Nephron progenitor cell (in vitro differentiated cells): ENCODE measurements around the gene LMO7.

Experiments
- DNase-seq: peaks from one replicate; pipeline ENCODE4 v3.0.0; 2021
- H3K27ac Mint-ChIP-seq: 2 replicates; pipeline ENCODE4 v1.8.0; 2021; ENCODE audit warnings: mild to moderate bottlenecking, moderate library complexity, mixed read lengths
- H3K27me3 Mint-ChIP-seq: 2 replicates; pipeline ENCODE4 v1.8.0; 2021; ENCODE audit warnings: mild to moderate bottlenecking, low read depth, mixed read lengths; ENCODE audit not compliant: poor library complexity
- H3K36me3 Mint-ChIP-seq: 2 replicates; pipeline ENCODE4 v1.8.0; 2021; ENCODE audit warnings: low read depth, mixed read lengths
- H3K4me1 Mint-ChIP-seq: 2 replicates; pipeline ENCODE4 v1.8.0; 2021; ENCODE audit warnings: mixed read lengths
- H3K4me3 Mint-ChIP-seq: 2 replicates; pipeline ENCODE4 v1.8.0; 2021; ENCODE audit warnings: mild to moderate bottlenecking, moderate library complexity, mixed read lengths
- H3K9me3 Mint-ChIP-seq: 2 replicates; pipeline ENCODE4 v1.8.0; 2021; ENCODE audit warnings: mild to moderate bottlenecking, moderate library complexity, mixed read lengths
- CTCF ChIP-seq: fragments of 200-600 bp; sonication (generic); IDR thresholded peaks from 2 replicates; pipeline ENCODE4 v1.5.0; 2021; ENCODE audit warnings: antibody characterized with exemption

LMO7 gene

GRCh38 chr13:75700552-75700951 is 64.4 kb downstream of the LMO7 start:
- peaks cover 12% of the 10 kb centered on the region for H3K36me3 Mint-ChIP-seq
- H3K4me1 Mint-ChIP-seq: no peaks in the 10 kb centered on the region
- DNase-seq: no peak
- H3K27me3 Mint-ChIP-seq: no peaks in the 10 kb centered on the region
- no peak overlapping the region for H3K4me3 Mint-ChIP-seq
- TF ChIP-seq CTCF: no peak
- H3K9me3 Mint-ChIP-seq: peaks cover 19% of the 10 kb centered on the region
- no peak overlapping the region for H3K27ac Mint-ChIP-seq

DNA sequence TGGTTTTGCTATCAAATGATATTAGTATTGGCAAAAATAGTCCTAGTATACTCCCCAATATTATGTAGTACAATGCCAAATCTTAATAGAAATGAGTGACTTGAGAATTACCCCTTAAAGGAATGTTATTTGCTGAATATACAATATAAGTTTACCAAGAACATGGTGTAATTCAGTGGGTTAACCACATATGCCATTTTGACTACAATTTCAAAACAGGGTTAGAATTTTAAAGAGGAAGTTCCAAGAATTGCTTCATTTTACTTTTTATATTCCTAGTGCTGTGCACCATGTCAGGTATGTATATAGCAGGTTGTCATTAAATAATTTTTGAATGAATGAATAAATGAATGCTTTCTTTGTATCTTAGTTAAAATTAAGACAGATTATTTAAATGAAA is 66.3 kb downstream of the LMO7 start:
- Mint-ChIP-seq H3K27me3 (no peaks in the 10 kb centered on the region), H3K4me3 (no peak overlapping the region), H3K36me3 (peaks cover 12% of the 10 kb centered on the region), H3K9me3 (peaks cover 19% of the 10 kb centered on the region), H3K27ac (no peak overlapping the region), H3K4me1 (no peaks in the 10 kb centered on the region)
- no peak for TF ChIP-seq CTCF
- DNase-seq: no peak

- Mint-ChIP-seq H3K36me3 (peaks cover 11% of the 10 kb centered on the region), H3K4me1 (no peaks in the 10 kb centered on the region), H3K27ac (no peak overlapping the region), H3K27me3 (no peaks in the 10 kb centered on the region), H3K4me3 (no peak overlapping the region), H3K9me3 (peaks cover 17% of the 10 kb centered on the region)
- no peak for TF ChIP-seq CTCF
- DNase-seq: no peak
Measured at GRCh38 chr13:75703769-75704168, 67.6 kb downstream of the LMO7 start.

GRCh38 chr13:75704194-75704926 is 68.2 kb downstream of the LMO7 start:
- TF ChIP-seq CTCF: no peak
- Mint-ChIP-seq H3K36me3 (peaks cover 5% of the 10 kb centered on the region), H3K27ac (no peak overlapping the region), H3K4me1 (no peaks in the 10 kb centered on the region), H3K4me3 (no peak overlapping the region), H3K9me3 (peaks cover 11% of the 10 kb centered on the region), H3K27me3 (no peaks in the 10 kb centered on the region)
- no peak for DNase-seq

DNA sequence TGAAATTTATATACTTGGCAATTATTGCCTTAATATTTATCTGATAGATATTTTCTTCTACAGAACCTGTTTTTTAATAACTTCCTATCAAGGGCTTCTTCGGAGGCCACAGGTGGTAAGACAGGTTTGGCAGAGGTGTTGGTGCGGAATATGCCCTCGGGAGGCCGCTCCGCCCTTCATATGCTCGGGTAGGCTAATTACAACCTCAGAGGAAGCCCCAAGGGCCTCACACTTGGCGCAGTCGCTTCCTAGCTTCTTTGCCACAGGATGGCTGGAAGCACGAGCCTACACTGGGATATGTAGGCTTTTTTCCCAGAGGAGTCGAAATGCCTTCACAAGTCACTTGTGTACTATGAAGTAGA is 68.8 kb downstream of the LMO7 start:
- H3K27me3 Mint-ChIP-seq: no peaks in the 10 kb centered on the region
- H3K36me3 Mint-ChIP-seq: peaks cover 4% of the 10 kb centered on the region
- H3K4me3 Mint-ChIP-seq: no peak overlapping the region
- DNase-seq: no peak
- TF ChIP-seq CTCF: no peak
- H3K9me3 Mint-ChIP-seq: peaks cover 8% of the 10 kb centered on the region
- no peaks in the 10 kb centered on the region for H3K4me1 Mint-ChIP-seq
- no peak overlapping the region for H3K27ac Mint-ChIP-seq

- H3K27ac Mint-ChIP-seq: no peak overlapping the region
- no peaks in the 10 kb centered on the region for H3K4me1 Mint-ChIP-seq
Measured at GRCh38 chr13:75705395-75705794, 69.3 kb downstream of the LMO7 start.

More at GRCh38 chr13:75705395-75705794, 69.3 kb downstream of the LMO7 start:
- Mint-ChIP-seq H3K36me3 (peaks cover 2% of the 10 kb centered on the region), H3K9me3 (peaks cover 3% of the 10 kb centered on the region), H3K27me3 (no peaks in the 10 kb centered on the region), H3K4me3 (no peak overlapping the region)
- no peak for DNase-seq
- TF ChIP-seq CTCF: no peak
